Erythroblast (primary cell): ENCODE data around the gene CAV1.
A peak's percentile ranks its signal among the peaks of the same experiment; 100 is the strongest.
"Not testable (repeated sequence)": the region's sequence is repeated elsewhere in the genome, so short reads cannot be mapped to it uniquely, and the experiment has no call there.

Experiments
- DNase-seq, 2 experiments: peaks; one replicate each; lab custom pipeline; 2025; lab: John Stamatoyannopoulos, UW
- GATA1 ChIP-seq: IDR thresholded peaks from 2 replicates; pipeline ENCODE4 v1.6.1; 2011; ENCODE audit warnings: low read depth, mild to moderate bottlenecking, control low read depth, low read length, moderate library complexity
- POLR2A ChIP-seq: IDR thresholded peaks from 2 replicates; pipeline ENCODE4 v1.6.1; 2011; ENCODE audit warnings: mild to moderate bottlenecking, low read length

Gene CAV1

GRCh38 chr7:116582164-116582732 is 57.4 kb downstream of the CAV1 start:
- no peak for TF ChIP-seq GATA1
- TF ChIP-seq POLR2A: no peak
- DNase-seq: no peak

- TF ChIP-seq POLR2A (no peak), GATA1 (no peak)
- DNase-seq: no peak
Measured at GRCh38 chr7:116582806-116583444, 58.1 kb downstream of the CAV1 start.

DNA sequence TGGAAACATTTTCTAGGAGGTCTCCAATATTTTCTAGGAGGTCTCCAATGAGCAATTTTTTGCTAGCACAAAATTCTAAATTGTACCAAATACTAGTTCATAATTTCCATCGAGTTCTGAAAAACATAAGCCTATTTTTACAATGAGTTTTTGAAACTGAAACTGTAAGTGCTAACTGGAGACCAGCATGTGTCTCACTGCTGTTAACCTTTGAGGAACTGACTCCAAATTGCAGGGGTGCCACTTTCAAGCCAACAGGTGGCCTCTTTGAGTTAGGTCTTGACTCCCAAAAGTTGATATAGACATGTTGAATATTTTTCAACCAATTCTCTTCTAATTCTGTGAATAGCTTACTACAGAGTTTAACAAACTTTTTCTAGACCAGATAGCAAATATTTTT is 58.8 kb downstream of the CAV1 start:
- TF ChIP-seq GATA1 (no peak), POLR2A (no peak)
- no peak for DNase-seq

DNA sequence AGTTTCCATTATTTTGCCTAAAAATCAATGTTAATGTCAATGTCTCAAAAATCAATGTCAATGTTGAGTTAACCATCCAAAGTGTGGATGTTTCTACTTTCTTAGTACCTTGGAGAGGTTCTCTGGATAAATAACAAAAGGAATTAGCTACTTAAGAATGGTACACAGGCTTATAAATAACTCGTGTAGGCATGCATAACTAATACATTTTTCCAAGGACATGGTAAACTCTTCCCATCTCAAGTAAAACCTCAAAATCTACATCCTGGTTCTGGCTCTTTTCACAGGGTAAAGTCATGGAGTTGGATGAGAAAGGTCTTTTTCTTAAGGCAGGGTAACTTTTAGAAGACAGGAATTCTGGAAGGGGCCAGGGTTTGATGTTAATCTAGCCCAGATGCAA is 59.9 kb downstream of the CAV1 start:
- TF ChIP-seq POLR2A: no peak
- DNase-seq: no peak

DNA sequence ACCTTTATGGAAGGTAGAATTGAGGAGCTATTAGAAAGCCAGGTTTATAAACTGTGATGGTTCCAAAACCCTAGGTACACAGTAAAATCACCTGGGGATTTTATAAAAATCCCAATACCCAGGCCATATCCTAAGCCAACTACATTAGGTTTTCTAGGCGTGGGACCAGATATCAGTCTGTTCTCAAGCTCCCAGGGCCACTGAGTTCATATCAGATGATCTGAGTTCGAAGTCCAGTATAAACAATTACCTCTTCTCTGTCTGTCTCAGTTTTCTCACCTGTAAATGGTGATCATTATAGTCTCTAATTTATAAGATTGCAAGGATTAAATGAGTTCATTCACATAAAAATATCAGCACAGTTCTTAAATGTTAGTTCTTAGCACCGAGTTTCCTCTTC is 60.6 kb downstream of the CAV1 start:
- no peak for DNase-seq
- TF ChIP-seq GATA1 (no peak), POLR2A (no peak)

- DNase-seq: no peak
- TF ChIP-seq GATA1: no peak
- no peak for TF ChIP-seq POLR2A
Measured at GRCh38 chr7:116585967-116586366, 61.1 kb downstream of the CAV1 start.

GRCh38 chr7:116587200-116587599 is 62.4 kb downstream of the CAV1 start:
- not testable (repeated sequence) for DNase-seq

DNA sequence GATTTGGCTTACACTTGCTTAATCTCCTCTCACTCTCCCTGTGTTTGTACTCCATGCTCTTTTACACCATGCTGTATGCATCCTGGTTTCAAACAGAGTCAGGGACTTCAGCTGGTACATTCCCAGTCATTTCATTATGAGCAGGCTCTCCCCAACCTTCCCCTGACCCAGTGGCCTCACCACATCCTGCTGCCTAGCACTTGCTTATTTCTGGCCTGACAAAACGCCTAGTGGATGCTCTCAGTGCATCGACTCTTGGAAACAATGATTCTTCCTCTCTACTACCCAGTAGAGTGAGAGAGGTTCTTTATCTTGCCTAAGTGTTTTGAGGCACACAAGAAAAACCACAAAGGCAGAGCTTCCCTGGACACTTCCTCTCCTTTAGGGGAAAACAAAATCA is 63.4 kb downstream of the CAV1 start:
- no peak for TF ChIP-seq POLR2A
- no peak for TF ChIP-seq GATA1
- no peak for DNase-seq

DNA sequence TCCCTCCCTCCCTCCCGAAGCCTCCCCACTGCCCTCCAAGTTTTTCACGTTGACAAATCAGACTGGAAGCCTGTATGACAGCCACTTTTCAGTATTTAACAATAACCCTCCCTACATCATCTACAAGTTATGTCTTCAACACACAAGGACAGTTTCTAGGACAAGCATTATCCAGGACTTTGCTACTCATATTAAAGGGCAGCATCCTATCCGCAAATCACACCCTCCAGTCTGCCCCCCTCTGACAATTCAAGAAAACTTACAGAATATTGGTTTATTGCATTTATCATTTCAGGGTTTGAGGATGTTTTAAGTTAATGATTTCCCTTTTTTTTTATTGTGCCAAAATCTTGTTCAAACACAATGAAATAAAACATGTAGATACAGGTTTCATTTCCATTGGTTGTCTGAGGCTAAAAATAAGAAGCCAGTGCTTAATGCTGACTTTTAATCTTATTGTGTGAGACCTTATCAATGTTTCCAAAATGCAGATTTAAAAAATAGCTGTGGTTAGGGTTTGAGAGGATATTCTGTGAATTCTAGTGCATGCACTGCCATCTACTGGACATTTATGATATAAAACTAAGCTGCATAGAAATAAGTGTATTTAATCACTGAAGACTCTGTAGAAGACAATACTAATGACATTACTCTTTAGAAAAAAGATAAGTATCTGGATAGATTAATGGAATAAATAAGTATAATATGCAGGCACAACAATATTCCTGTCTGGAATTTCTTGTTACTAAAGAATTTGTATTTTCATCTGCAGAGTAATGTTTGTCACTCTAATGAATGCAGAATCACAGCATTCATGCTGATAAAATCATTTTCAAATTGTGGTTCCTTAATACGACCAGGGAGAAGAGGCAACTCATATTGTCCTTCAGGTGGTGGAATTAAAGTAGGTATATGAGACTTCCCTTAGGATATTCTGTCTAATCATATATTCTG is 64.1 kb downstream of the CAV1 start:
- TF ChIP-seq GATA1 (no peak), POLR2A (no peak)
- peak; percentile 36 to 69 for DNase-seq

GRCh38 chr7:116591202-116592040 is 66.6 kb downstream of the CAV1 start:
- peak in 1 of 2 experiments; percentile 26 for DNase-seq
- TF ChIP-seq POLR2A: no peak
- no peak for TF ChIP-seq GATA1

DNA sequence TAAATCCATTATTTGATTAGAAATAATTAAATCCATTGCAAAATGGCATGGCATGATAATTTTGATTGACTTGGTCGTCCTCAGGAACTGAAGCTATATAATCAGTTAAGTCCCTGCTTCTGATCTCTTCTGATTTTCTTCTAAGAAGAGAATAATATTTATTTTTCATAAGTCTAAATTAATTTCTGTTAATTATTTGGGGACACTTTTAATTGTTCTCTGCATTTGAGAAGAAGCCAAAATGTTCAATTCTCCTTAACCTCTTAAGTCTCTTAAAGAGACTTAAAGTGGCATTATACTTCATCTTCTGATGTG is 67.2 kb downstream of the CAV1 start:
- TF ChIP-seq GATA1 (no peak), POLR2A (no peak)
- DNase-seq: no peak

GRCh38 chr7:116592445-116592844 is 67.6 kb downstream of the CAV1 start:
- DNase-seq: peak; percentile 11 to 17
- TF ChIP-seq POLR2A (no peak), GATA1 (no peak)

- no peak for DNase-seq
- no peak for TF ChIP-seq POLR2A
- TF ChIP-seq GATA1: no peak
Measured at GRCh38 chr7:116593359-116594075, 68.7 kb downstream of the CAV1 start.

DNA sequence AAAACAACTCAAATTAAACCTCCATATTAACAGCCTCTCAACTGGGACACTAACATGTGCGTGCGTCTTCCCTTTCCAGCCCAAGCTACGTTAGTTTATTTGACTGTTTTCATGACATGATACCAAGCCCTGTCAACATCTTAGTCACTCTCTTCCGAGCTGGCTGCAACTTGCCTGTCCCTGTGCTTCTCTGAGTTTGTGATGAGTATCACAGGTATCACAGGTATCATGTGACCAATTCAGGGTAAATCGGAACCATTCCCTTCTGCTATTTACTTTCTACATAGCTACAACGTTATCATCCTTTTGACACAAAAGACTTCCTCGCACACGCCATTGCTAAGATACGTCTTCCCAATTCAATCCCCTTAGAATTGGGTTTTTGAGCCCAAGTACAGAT is 70.2 kb downstream of the CAV1 start:
- no peak for DNase-seq
- no peak for TF ChIP-seq POLR2A
- TF ChIP-seq GATA1: no peak
